Stimulated activated naive B cell treated with anti-CD40 and anti-IgM and Interleukin-4, amounts not matched to agents 10 μg/mL and 1 μg/mL and 100 μg/mL, for 72 hours (primary cell): ENCODE results near the gene SSTR5.

Experiments used
- ATAC-seq, 2 donors: fragments of 150-1000 bp; cut with Tn5 transposase; replicated peaks; 2 replicates each; pipeline ENCODE4 v1.10.0; 2021; ENCODE audit warnings: moderate library complexity in 1 of 2
- DNase-seq: peaks from one replicate; pipeline ENCODE4 v3.0.0; 2021
- H3K27ac Mint-ChIP-seq: one replicate; pipeline ENCODE4 v1.8.0; 2022; ENCODE audit warnings: mild to moderate bottlenecking, mixed read lengths
- H3K27me3 Mint-ChIP-seq, 2 donors: one replicate each; pipeline ENCODE4 v1.8.0; 2022; ENCODE audit warnings: mixed read lengths in 2 of 2
- H3K36me3 Mint-ChIP-seq, 2 donors: one replicate each; pipeline ENCODE4 v1.8.0; 2022; ENCODE audit warnings: mixed read lengths in 2 of 2, mild to moderate bottlenecking in 1 of 2
- H3K4me1 Mint-ChIP-seq, 2 donors: one replicate each; pipeline ENCODE4 v1.8.0; 2022; ENCODE audit warnings: mixed read lengths in 2 of 2, mild to moderate bottlenecking in 1 of 2
- H3K4me3 Mint-ChIP-seq, 2 donors: one replicate each; pipeline ENCODE4 v1.8.0; 2022; ENCODE audit warnings: mild to moderate bottlenecking in 2 of 2, mixed read lengths in 2 of 2, moderate library complexity in 1 of 2
- H3K9me3 Mint-ChIP-seq, 2 donors: one replicate each; pipeline ENCODE4 v1.8.0; 2022; ENCODE audit warnings: mixed read lengths in 2 of 2, mild to moderate bottlenecking in 1 of 2

SSTR5 gene

DNA sequence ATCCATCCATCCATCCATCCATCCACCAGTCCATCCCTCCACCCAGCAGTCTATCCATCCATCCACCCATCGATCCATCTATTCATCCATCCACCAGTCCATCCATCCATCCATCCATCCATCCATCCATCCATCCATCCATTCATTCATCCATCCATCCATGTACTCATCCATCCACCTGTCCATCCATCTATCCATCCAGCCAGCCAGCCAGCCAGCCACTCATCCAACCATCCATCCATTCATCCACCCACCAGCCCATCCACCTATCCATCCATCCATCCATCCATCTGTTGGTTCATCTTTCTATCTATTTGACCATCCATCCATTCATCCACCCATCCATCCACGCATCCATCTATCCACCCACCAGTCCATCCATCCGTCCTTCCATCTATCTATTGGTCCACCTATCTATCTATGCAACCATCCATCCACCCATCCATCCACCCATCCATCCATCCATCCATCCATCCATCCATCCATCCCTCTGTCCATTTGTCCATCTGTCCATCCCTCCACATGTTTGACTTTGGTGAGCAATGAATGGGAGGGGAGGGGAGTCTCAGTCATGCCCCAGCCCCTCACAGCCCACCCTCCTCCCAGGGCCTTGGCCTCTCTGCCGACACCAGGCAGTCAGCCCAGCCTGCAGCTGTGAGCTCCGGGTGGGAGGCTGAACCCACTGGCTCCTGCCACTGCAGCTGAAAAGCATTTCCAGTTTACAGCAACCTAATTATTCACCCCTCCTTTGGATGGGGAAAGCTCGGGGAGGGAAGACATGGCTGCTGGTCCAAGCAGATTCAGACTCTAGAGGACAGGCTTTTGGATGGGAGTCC, 38.1 kb upstream of the SSTR5 start:
- ATAC-seq (no peak), DNase-seq (no peak)
- Mint-ChIP-seq H3K27me3 (peaks cover 8 to 18% of the 10 kb centered on the region in 2 donors), H3K4me1 (peaks cover 0 to 3% of the 10 kb centered on the region in 2 donors), H3K27ac (no peak overlapping the region), H3K4me3 (no peak overlapping the region), H3K9me3 (no peaks in the 10 kb centered on the region), H3K36me3 (no peaks in the 10 kb centered on the region)

GRCh38 chr16:1035066-1035415, 37.5 kb upstream of the SSTR5 start:
- no peaks in the 10 kb centered on the region for H3K36me3 Mint-ChIP-seq
- H3K27me3 Mint-ChIP-seq: peaks cover 7 to 14% of the 10 kb centered on the region in 2 donors
- DNase-seq: no peak
- no peak overlapping the region for H3K27ac Mint-ChIP-seq
- no peaks in the 10 kb centered on the region for H3K9me3 Mint-ChIP-seq
- ATAC-seq: no peak
- H3K4me1 Mint-ChIP-seq: peaks cover 0 to 2% of the 10 kb centered on the region in 2 donors
- H3K4me3 Mint-ChIP-seq: no peak overlapping the region

- peaks cover 7 to 14% of the 10 kb centered on the region in 2 donors for H3K27me3 Mint-ChIP-seq
- DNase-seq (no peak), ATAC-seq (no peak)
- no peak overlapping the region for H3K27ac Mint-ChIP-seq
- no peaks in the 10 kb centered on the region for H3K36me3 Mint-ChIP-seq
- H3K9me3 Mint-ChIP-seq: no peaks in the 10 kb centered on the region
- no peak overlapping the region for H3K4me3 Mint-ChIP-seq
- H3K4me1 Mint-ChIP-seq: peaks cover 0 to 2% of the 10 kb centered on the region in 2 donors
Measured at GRCh38 chr16:1036166-1036565, 36.4 kb upstream of the SSTR5 start.

- Mint-ChIP-seq H3K27ac (no peak overlapping the region), H3K27me3 (peaks cover 12 to 19% of the 10 kb centered on the region in 2 donors), H3K36me3 (no peaks in the 10 kb centered on the region), H3K4me3 (no peak overlapping the region), H3K9me3 (peaks cover 1 to 4% of the 10 kb centered on the region in 2 donors), H3K4me1 (peaks cover 0 to 2% of the 10 kb centered on the region in 2 donors)
- ATAC-seq (peak; percentile 33 to 55), DNase-seq (no peak)
Measured at GRCh38 chr16:1036726-1037393, 35.7 kb upstream of the SSTR5 start.

GRCh38 chr16:1037394-1038257, 34.9 kb upstream of the SSTR5 start:
- no peak overlapping the region for H3K4me3 Mint-ChIP-seq

GRCh38 chr16:1038932-1039331, 33.6 kb upstream of the SSTR5 start:
- Mint-ChIP-seq H3K36me3 (peaks cover 0 to 3% of the 10 kb centered on the region in 2 donors), H3K4me1 (peaks cover 0 to 2% of the 10 kb centered on the region in 2 donors)

More at GRCh38 chr16:1037394-1038257, 34.9 kb upstream of the SSTR5 start:
- ATAC-seq (no peak), DNase-seq (no peak)
- Mint-ChIP-seq H3K27ac (no peak overlapping the region), H3K27me3 (peaks cover 19 to 20% of the 10 kb centered on the region in 2 donors), H3K4me1 (peaks cover 0 to 2% of the 10 kb centered on the region in 2 donors), H3K36me3 (peaks cover 0 to 3% of the 10 kb centered on the region in 2 donors), H3K9me3 (peaks cover 1 to 10% of the 10 kb centered on the region in 2 donors)

GRCh38 chr16:1039762-1040161, 32.8 kb upstream of the SSTR5 start:
- Mint-ChIP-seq H3K9me3 (peaks cover 1 to 10% of the 10 kb centered on the region in 2 donors), H3K36me3 (peaks cover 0 to 3% of the 10 kb centered on the region in 2 donors), H3K27me3 (peaks cover 19 to 20% of the 10 kb centered on the region in 2 donors), H3K27ac (no peak overlapping the region), H3K4me1 (peaks cover 0 to 2% of the 10 kb centered on the region in 2 donors), H3K4me3 (no peak overlapping the region)
- no peak for DNase-seq
- no peak for ATAC-seq

More at GRCh38 chr16:1038932-1039331, 33.6 kb upstream of the SSTR5 start:
- Mint-ChIP-seq H3K27ac (no peak overlapping the region), H3K9me3 (peaks cover 1 to 10% of the 10 kb centered on the region in 2 donors), H3K27me3 (peaks cover 19 to 20% of the 10 kb centered on the region in 2 donors), H3K4me3 (no peak overlapping the region)
- DNase-seq (no peak), ATAC-seq (no peak)

- no peak overlapping the region for H3K27ac Mint-ChIP-seq
- peaks cover 19 to 20% of the 10 kb centered on the region in 2 donors for H3K27me3 Mint-ChIP-seq
- H3K9me3 Mint-ChIP-seq: peaks cover 1 to 10% of the 10 kb centered on the region in 2 donors
- H3K36me3 Mint-ChIP-seq: peaks cover 0 to 3% of the 10 kb centered on the region in 2 donors
- peaks cover 0 to 2% of the 10 kb centered on the region in 2 donors for H3K4me1 Mint-ChIP-seq
- ATAC-seq (no peak), DNase-seq (no peak)
- H3K4me3 Mint-ChIP-seq: no peak overlapping the region
Measured at GRCh38 chr16:1040346-1040745, 32.2 kb upstream of the SSTR5 start.

DNA sequence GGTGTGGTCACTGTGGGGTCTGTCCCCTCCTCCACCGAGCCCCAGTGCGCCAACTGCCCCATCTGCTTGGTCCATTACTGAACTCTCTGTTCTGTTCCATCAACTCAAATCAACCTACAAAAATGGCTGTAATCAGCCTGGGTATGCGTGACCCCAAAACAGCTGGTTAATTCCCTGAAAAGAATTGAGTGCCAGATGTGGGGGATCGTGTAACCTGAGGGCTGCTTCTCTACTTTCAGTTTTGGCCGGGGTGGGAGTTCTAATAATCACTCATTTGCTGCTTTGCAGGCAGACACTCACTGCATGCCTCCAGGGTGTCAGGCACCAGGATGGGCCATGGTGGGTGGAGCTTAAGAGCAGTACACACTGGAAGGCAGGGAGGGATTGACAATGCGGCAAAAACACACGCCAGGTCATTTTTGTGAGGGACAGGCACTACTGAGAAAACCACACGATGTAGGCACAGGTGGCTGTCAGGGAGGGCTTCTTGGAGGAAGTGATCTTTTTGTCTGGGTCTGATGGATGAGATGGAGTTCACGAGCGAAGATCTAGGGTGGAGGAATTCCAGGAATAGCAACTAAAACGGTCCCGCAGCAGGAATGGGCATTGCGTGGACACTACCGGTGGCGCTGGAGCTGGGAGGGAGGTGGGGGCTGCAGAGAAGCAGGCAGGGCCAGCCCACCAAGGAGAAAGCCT, 30.4 kb upstream of the SSTR5 start:
- no peak for ATAC-seq

DNA sequence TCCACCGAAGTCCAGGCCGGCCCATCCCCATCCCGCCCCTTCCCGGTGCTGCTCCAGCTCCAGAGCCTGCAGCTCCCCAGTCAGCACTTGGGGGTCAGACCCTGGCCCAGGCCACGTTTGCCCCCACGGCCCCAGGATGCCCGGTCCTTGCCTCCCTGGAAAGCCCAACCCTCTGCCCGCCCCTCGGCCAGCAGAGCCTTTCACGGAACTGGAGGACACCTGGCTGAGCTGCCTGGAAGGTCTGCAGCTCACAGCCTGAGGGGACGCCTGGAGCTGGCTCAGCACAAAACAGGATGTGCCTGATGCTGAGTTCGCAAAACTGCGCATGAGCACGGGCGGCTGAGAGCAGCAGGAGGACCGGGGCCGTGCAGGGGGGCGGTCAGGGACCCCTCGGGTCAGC, 29.7 kb upstream of the SSTR5 start:
- DNase-seq (no peak), ATAC-seq (no peak)
- peaks cover 18 to 22% of the 10 kb centered on the region in 2 donors for H3K27me3 Mint-ChIP-seq
- H3K27ac Mint-ChIP-seq: no peak overlapping the region
- H3K36me3 Mint-ChIP-seq: peaks cover 0 to 3% of the 10 kb centered on the region in 2 donors
- peaks cover 1 to 10% of the 10 kb centered on the region in 2 donors for H3K9me3 Mint-ChIP-seq
- no peak overlapping the region for H3K4me3 Mint-ChIP-seq
- peaks cover 0 to 2% of the 10 kb centered on the region in 2 donors for H3K4me1 Mint-ChIP-seq

More for the DNA sequence above, 30.4 kb upstream of the SSTR5 start:
- no peak for DNase-seq
- H3K9me3 Mint-ChIP-seq: peaks cover 1 to 10% of the 10 kb centered on the region in 2 donors
- H3K36me3 Mint-ChIP-seq: peaks cover 0 to 3% of the 10 kb centered on the region in 2 donors
- H3K27ac Mint-ChIP-seq: no peak overlapping the region
- H3K4me1 Mint-ChIP-seq: peaks cover 0 to 2% of the 10 kb centered on the region in 2 donors
- no peak overlapping the region for H3K4me3 Mint-ChIP-seq
- H3K27me3 Mint-ChIP-seq: peaks cover 19 to 20% of the 10 kb centered on the region in 2 donors

- peaks cover 1 to 10% of the 10 kb centered on the region in 2 donors for H3K9me3 Mint-ChIP-seq
- H3K4me3 Mint-ChIP-seq: no peak overlapping the region
- H3K27me3 Mint-ChIP-seq: peaks cover 11 to 12% of the 10 kb centered on the region in 2 donors
- no peak for DNase-seq
- H3K36me3 Mint-ChIP-seq: peaks cover 0 to 3% of the 10 kb centered on the region in 2 donors
- no peak overlapping the region for H3K27ac Mint-ChIP-seq
- no peak for ATAC-seq
- H3K4me1 Mint-ChIP-seq: no peaks in the 10 kb centered on the region
Measured at GRCh38 chr16:1043881-1044451, 28.6 kb upstream of the SSTR5 start.

DNA sequence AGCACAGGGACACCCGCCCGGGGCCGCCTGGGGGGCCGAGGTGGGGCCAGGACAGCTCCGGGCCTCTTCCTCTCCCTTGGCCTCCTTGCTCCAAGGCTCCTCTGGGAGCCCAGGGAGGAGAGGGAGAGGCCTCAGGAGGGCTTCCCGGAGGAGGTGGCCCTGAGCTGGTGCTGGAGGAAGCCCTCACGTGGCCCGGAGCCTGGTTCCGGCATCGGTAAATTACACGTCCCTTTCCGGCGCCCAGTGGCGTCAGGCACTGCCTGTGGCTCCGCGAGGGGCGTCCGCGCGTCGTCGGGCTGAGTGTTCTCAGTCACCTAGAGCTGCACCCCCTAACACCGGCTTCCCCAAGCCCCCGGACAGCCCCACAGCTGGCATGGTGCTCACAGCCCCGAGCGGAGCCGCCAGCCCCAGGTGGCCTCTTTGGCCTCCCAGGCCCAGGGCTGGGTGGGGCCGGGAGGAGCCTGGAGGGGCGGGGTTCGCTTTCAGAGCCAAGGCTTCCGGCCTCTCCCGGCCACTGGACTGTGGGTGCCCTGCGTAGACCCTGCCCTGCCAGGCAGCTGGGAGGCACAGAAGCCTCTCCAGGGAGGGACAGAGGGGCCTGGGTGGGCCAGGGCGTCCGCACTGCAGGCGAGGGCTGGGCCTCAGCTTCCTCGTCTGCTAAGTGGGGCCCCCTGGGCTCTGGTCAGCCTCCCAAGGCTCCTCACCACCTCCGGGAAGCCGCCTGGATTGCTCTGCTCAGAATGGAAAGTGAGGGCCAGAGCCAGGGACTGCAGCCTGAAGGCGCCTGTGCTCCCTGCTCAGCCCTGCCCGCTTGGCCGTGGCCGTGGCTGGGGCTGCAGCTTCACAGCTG, 27.9 kb upstream of the SSTR5 start:
- DNase-seq: no peak
- ATAC-seq: no peak
- no peak overlapping the region for H3K27ac Mint-ChIP-seq
- H3K36me3 Mint-ChIP-seq: peaks cover 0 to 3% of the 10 kb centered on the region in 2 donors
- peaks cover 1 to 10% of the 10 kb centered on the region in 2 donors for H3K9me3 Mint-ChIP-seq
- H3K4me3 Mint-ChIP-seq: no peak overlapping the region
- peaks cover 11 to 12% of the 10 kb centered on the region in 2 donors for H3K27me3 Mint-ChIP-seq
- H3K4me1 Mint-ChIP-seq: no peaks in the 10 kb centered on the region
